Lung (tissue), 12 donors: Measurements from ENCODE around the gene ZNF687. TPM values are rescaled to one million over a fixed set of nuclear protein-coding genes. Genes with fewer than 3 reads are reported as not detected.
A peak's percentile ranks its signal among the peaks of the same experiment; 100 is the strongest.

Experiments used
- ATAC-seq: fragments of 200-7000 bp; cut with Tn5 transposase; one replicate; pipeline ENCODE4 v1.9.1; 2020; ENCODE audit warnings: moderate number of reproducible peaks; ENCODE audit not compliant: insufficient read depth, low FRiP score
- DNase-seq, 3 donors: peaks; one replicate each; pipeline ENCODE4 v3.0.0-alpha.2; 2013 to 2017
- H3K27ac ChIP-seq, 2 donors: one replicate each; pipeline ENCODE4 v1.5.1; 2013; ENCODE audit warnings: mild to moderate bottlenecking in 2 of 2, moderate library complexity in 2 of 2, control low read depth in 1 of 2, inconsistent platforms in 1 of 2, low read depth in 1 of 2, low read length in 1 of 2
- H3K27me3 ChIP-seq, 3 donors: one replicate each; pipeline ENCODE4 v1.5.1; 2013; ENCODE audit warnings: low read length in 2 of 3; ENCODE audit not compliant: control insufficient read depth in 3 of 3, insufficient read depth in 3 of 3
- H3K36me3 ChIP-seq, 4 donors: one replicate each; pipeline ENCODE4 v1.5.1; 2013; ENCODE audit warnings: low read length in 4 of 4, mild to moderate bottlenecking in 1 of 4, moderate library complexity in 1 of 4; ENCODE audit not compliant: control insufficient read depth in 4 of 4, insufficient read depth in 4 of 4
- H3K4me1 ChIP-seq, 5 donors: one replicate each; pipeline ENCODE4 v1.5.1; 2013; ENCODE audit warnings: low read length in 5 of 5, mild to moderate bottlenecking in 2 of 5, moderate library complexity in 1 of 5; ENCODE audit not compliant: control insufficient read depth in 5 of 5, insufficient read depth in 5 of 5
- H3K4me3 ChIP-seq: one replicate; pipeline ENCODE4 v1.5.1; 2013; ENCODE audit warnings: mild to moderate bottlenecking, control low read depth, moderate library complexity
- H3K9ac ChIP-seq, 2 donors: one replicate each; pipeline ENCODE4 v1.5.1; 2013; ENCODE audit warnings: low read length in 2 of 2, control low read depth in 1 of 2; ENCODE audit not compliant: insufficient read depth in 1 of 2
- H3K9me3 ChIP-seq, 4 donors: one replicate each; pipeline ENCODE4 v1.5.1; 2013; ENCODE audit warnings: low read length in 3 of 4, mild to moderate bottlenecking in 1 of 4, moderate library complexity in 1 of 4; ENCODE audit not compliant: control insufficient read depth in 4 of 4, insufficient read depth in 3 of 4
- CTCF ChIP-seq: IDR thresholded peaks from 2 replicates; pipeline ENCODE4 v1.5.1; 2012; ENCODE audit warnings: mild to moderate bottlenecking; ENCODE audit errors: control extremely low read depth, extremely low read depth
- WGBS, 2 donors: extraction: QIAGEN DNeasy Blood & Tissue Kit; methylation state at CpG; one replicate each; pipeline ENCODE4 v1.1.7; 2013; 5-methylcytosine and 5-hydroxymethylcytosine counted together
- polyA plus RNA-seq, 2 donors: library from polyadenylated mRNA; stranded (reverse); fragments of 200-250 nt; gene quantifications; one replicate each; pipeline ENCODE4 v1.2.1, GENCODE V29; 2013
- total RNA-seq, 2 donors: library from RNA; depleted of rRNA in 1 of 2; stranded (reverse); fragments of >200 nt in 1 of 2; gene quantifications; one replicate each; pipeline ENCODE4 v1.2.1, GENCODE V29; 2014 to 2021
- donor health status: control.
- donor health status: control.
- donor health status: Bipolar disorder and iron deficiency.
- donor health status: healthy.
- donor health status: DM: yes; HTN: yes; CAD: no.

The ZNF687 gene
- total and polyA plus RNA-seq, 4 donors, result 9.6 to 31.2 (median 13.8) TPM

GRCh38 chr1:151309811-151310323 is 27.8 kb downstream of the ZNF687 start:
- no peak for ATAC-seq
- H3K27ac ChIP-seq, result peak overlapping the region; percentile 13 to 49

GRCh38 chr1:151311011-151311410 is 28.9 kb downstream of the ZNF687 start:
- Histone ChIP-seq H3K4me3 (no peak overlapping the region), H3K9ac (no peak overlapping the region), H3K4me1 (peaks cover 0 to 33% (median 13%) of the 10 kb centered on the region in 5 donors), H3K27me3 (no peaks in the 10 kb centered on the region), H3K9me3 (no peaks in the 10 kb centered on the region), H3K27ac (peak overlapping the region; percentile 24 to 85), H3K36me3 (peaks cover 21 to 72% (median 57%) of the 10 kb centered on the region in 4 donors)
- ATAC-seq, result no peak
- no peak for TF ChIP-seq CTCF
- no peak for DNase-seq
- WGBS, 2 donors, result 64 to 89% methylated on average over 4 of the region's 4 CpGs

More at GRCh38 chr1:151309811-151310323, 27.8 kb downstream of the ZNF687 start:
- H3K4me1 ChIP-seq, result peaks cover 0 to 33% (median 13%) of the 10 kb centered on the region in 5 donors
- H3K9ac ChIP-seq, result no peak overlapping the region
- WGBS, 2 donors, result 72 to 89% methylated on average over 7 of the region's 7 CpGs
- TF ChIP-seq CTCF, result no peak
- peaks cover 28 to 73% (median 59%) of the 10 kb centered on the region in 4 donors for H3K36me3 ChIP-seq
- no peaks in the 10 kb centered on the region for H3K27me3 ChIP-seq
- no peaks in the 10 kb centered on the region for H3K9me3 ChIP-seq
- peak in 1 of 3 donors; percentile 38 for DNase-seq
- no peak overlapping the region for H3K4me3 ChIP-seq

- Histone ChIP-seq H3K27ac (peak overlapping the region; percentile 73 to 88), H3K9ac (no peak overlapping the region)
These were observed 29.7 kb downstream of the ZNF687 start for GRCh38 chr1:151311589-151312331.

More at GRCh38 chr1:151311589-151312331, 29.7 kb downstream of the ZNF687 start:
- Histone ChIP-seq H3K27me3 (no peaks in the 10 kb centered on the region), H3K9me3 (no peaks in the 10 kb centered on the region), H3K4me3 (no peak overlapping the region), H3K36me3 (peaks cover 13 to 70% (median 54%) of the 10 kb centered on the region in 4 donors), H3K4me1 (peaks cover 0 to 33% (median 13%) of the 10 kb centered on the region in 5 donors)
- 63 to 78% methylated on average over 7 of the region's 7 CpGs for WGBS, 2 donors
- no peak for DNase-seq
- peak; percentile 91 for ATAC-seq
- no peak for TF ChIP-seq CTCF
